H1 (cell line): ENCODE measurements around the gene RPRD2. TPM values are rescaled to one million over a fixed set of nuclear protein-coding genes. Genes with fewer than 3 reads are reported as not detected.

Source experiments
- CTCF ChIA-PET: fragments of 300-600 bp; sonication (Branson Sonifier 250); formaldehyde crosslinking; loops from one replicate; lab custom pipeline; 2021; ENCODE audit not compliant: partially characterized antibody; lab: Charles Lee
- POLR2A ChIA-PET: fragments of 300-600 bp; sonication (Branson Sonifier 250); formaldehyde crosslinking; loops from one replicate; lab custom pipeline; 2021; ENCODE audit warnings: inconsistent platforms; ENCODE audit not compliant: partially characterized antibody; lab: Charles Lee
- DNase-seq, 2 experiments: peaks; one replicate each; pipeline versions ENCODE4 v3.0.0 to v3.0.0-alpha.2; 2010 to 2022; ENCODE audit warnings: low spot score in 2 of 2, low read depth in 1 of 2, mixed read lengths in 1 of 2
- FAIRE-seq: peaks from 2 replicates; lab custom pipeline; 2011; peaks lifted over from hg19 to GRCh38; lab: Jason Lieb, UNC
- H2AFZ ChIP-seq: 2 replicates; pipeline ENCODE4 v1.8.1; 2012; ENCODE audit warnings: low read length, inconsistent platforms
- H2AK5ac ChIP-seq: 2 replicates; pipeline ENCODE4 v1.6.1; 2013; ENCODE audit warnings: low read depth, low read length
- H2BK120ac ChIP-seq: replicated peaks from 2 replicates; pipeline ENCODE3; 2013; ENCODE audit warnings: low read depth, low read length, inconsistent platforms
- H2BK12ac ChIP-seq: 2 replicates; pipeline ENCODE4 v1.6.1; 2013; ENCODE audit warnings: low read depth, low read length
- H2BK15ac ChIP-seq: 2 replicates; pipeline ENCODE4 v1.6.1; 2013; ENCODE audit warnings: low read length
- H2BK20ac ChIP-seq: 2 replicates; pipeline ENCODE4 v1.6.1; 2013; ENCODE audit warnings: low read length
- H2BK5ac ChIP-seq: 2 replicates; pipeline ENCODE4 v1.6.1; 2013; ENCODE audit warnings: low read depth, low read length
- H3K14ac ChIP-seq: 2 replicates; pipeline ENCODE4 v1.6.1; 2013; ENCODE audit warnings: inconsistent platforms; ENCODE audit not compliant: insufficient read length
- H3K18ac ChIP-seq: 2 replicates; pipeline ENCODE4 v1.6.1; 2013; ENCODE audit warnings: low read length; ENCODE audit errors: extremely low read depth
- H3K23ac ChIP-seq: 2 replicates; pipeline ENCODE4 v1.6.1; 2013; ENCODE audit warnings: inconsistent platforms; ENCODE audit not compliant: insufficient read length
- H3K23me2 ChIP-seq: 2 replicates; pipeline ENCODE4 v1.6.1; 2013; ENCODE audit warnings: low read depth, low read length
- H3K27ac ChIP-seq: 2 replicates; pipeline ENCODE4 v1.6.1; 2011; ENCODE audit warnings: low read depth, low read length, inconsistent platforms
- H3K27me3 ChIP-seq, 4 experiments: replicated peaks in 1 of 4; 1 replicate in 1 of 4; 2 replicates in 3 of 4; pipeline versions ENCODE4 v1.6.1 to v1.8.1; 2011 to 2013; ENCODE audit warnings: low read length in 3 of 4, mild to moderate bottlenecking in 3 of 4, inconsistent platforms in 2 of 4, mixed read lengths in 2 of 4, moderate library complexity in 1 of 4; ENCODE audit not compliant: control insufficient read depth in 3 of 4, insufficient read depth in 3 of 4; ENCODE audit errors: extremely low read depth in 1 of 4
- H3K36me3 ChIP-seq, 4 experiments: 2 replicates each; pipeline versions ENCODE4 v1.6.1 to v1.8.1; 2011 to 2013; ENCODE audit warnings: mild to moderate bottlenecking in 4 of 4, low read length in 3 of 4, moderate library complexity in 2 of 4, control low read depth in 1 of 4, inconsistent platforms in 1 of 4; ENCODE audit not compliant: insufficient read depth in 4 of 4, control insufficient read depth in 2 of 4
- H3K4ac ChIP-seq: replicated peaks from 2 replicates; pipeline ENCODE3; 2013; ENCODE audit warnings: low read length, low read depth, mixed read lengths, inconsistent platforms; ENCODE audit not compliant: insufficient read length
- H3K4me1 ChIP-seq, 4 experiments: replicated peaks in 1 of 4; 1 replicate in 1 of 4; 2 replicates in 3 of 4; pipeline versions ENCODE4 v1.6.1 to v1.8.1; 2011 to 2013; ENCODE audit warnings: low read length in 3 of 4, inconsistent platforms in 2 of 4, mixed read lengths in 1 of 4; ENCODE audit not compliant: insufficient read depth in 4 of 4, control insufficient read depth in 3 of 4
- H3K4me2 ChIP-seq, 2 experiments: 2 replicates each; pipeline versions ENCODE4 v1.6.1 to v1.8.1; 2011 to 2013; ENCODE audit warnings: low read depth in 2 of 2, low read length in 2 of 2, control low read depth in 1 of 2, inconsistent platforms in 1 of 2, mild to moderate bottlenecking in 1 of 2; ENCODE audit not compliant: insufficient read depth in 1 of 2
- H3K4me3 ChIP-seq, 4 experiments: fragments of 200-600, 300-600 bp in 1 of 4; sonication (generic), shearing (Covaris generic), sonication (Bioruptor Twin) in 1 of 4; 2 replicates each; pipeline versions ENCODE4 v1.5.1 to v1.8.1; 2011 to 2016; ENCODE audit warnings: low read length in 4 of 4, low read depth in 3 of 4, control low read depth in 2 of 4, inconsistent platforms in 2 of 4, mild to moderate bottlenecking in 2 of 4, mixed read lengths in 1 of 4, moderate library complexity in 1 of 4; ENCODE audit not compliant: insufficient read depth in 2 of 4; ENCODE audit errors: extremely low read depth in 1 of 4
- H3K56ac ChIP-seq: replicated peaks from 2 replicates; pipeline ENCODE3; 2013; ENCODE audit warnings: low read depth, mild to moderate bottlenecking, mixed read lengths, low read length, inconsistent platforms; ENCODE audit not compliant: insufficient read length
- H3K79me1 ChIP-seq: 2 replicates; pipeline ENCODE4 v1.6.1; 2013; ENCODE audit warnings: low read depth, low read length, control low read depth
- H3K79me2 ChIP-seq, 2 experiments: 2 replicates each; pipeline versions ENCODE4 v1.6.1 to v1.8.1; 2012 to 2013; ENCODE audit warnings: low read length in 2 of 2, mild to moderate bottlenecking in 2 of 2, inconsistent platforms in 1 of 2; ENCODE audit not compliant: insufficient read depth in 2 of 2, control insufficient read depth in 1 of 2
- H3K9ac ChIP-seq, 4 experiments: replicated peaks in 1 of 4; 1 replicate in 1 of 4; 2 replicates in 3 of 4; pipeline versions ENCODE4 v1.6.1 to v1.8.1; 2011 to 2013; ENCODE audit warnings: low read depth in 3 of 4, low read length in 3 of 4, control low read depth in 2 of 4, mild to moderate bottlenecking in 2 of 4, moderate library complexity in 2 of 4, inconsistent platforms in 1 of 4; ENCODE audit errors: extremely low read depth in 1 of 4
- H3K9me3 ChIP-seq, 2 experiments: 2 replicates each; pipeline versions ENCODE4 v1.6.1 to v1.8.1; 2012 to 2013; ENCODE audit warnings: mild to moderate bottlenecking in 2 of 2, moderate library complexity in 2 of 2, control low read depth in 1 of 2, inconsistent platforms in 1 of 2, low read depth in 1 of 2, low read length in 1 of 2, mixed read lengths in 1 of 2; ENCODE audit not compliant: insufficient read depth in 2 of 2
- H4K20me1 ChIP-seq, 2 experiments: replicated peaks in 1 of 2; 2 replicates each; pipeline versions ENCODE3 to v1.8.1; 2011 to 2013; ENCODE audit warnings: inconsistent platforms in 2 of 2, low read length in 2 of 2, mild to moderate bottlenecking in 1 of 2; ENCODE audit not compliant: insufficient read depth in 2 of 2, control insufficient read depth in 1 of 2
- H4K5ac ChIP-seq: 2 replicates; pipeline ENCODE4 v1.6.1; 2013; ENCODE audit warnings: low read length, low read depth, mixed read lengths, inconsistent platforms; ENCODE audit not compliant: insufficient read length
- H4K8ac ChIP-seq: 2 replicates; pipeline ENCODE4 v1.8.0; 2013; ENCODE audit warnings: mild to moderate bottlenecking, moderate library complexity, low read length, inconsistent platforms; ENCODE audit not compliant: insufficient read depth; ENCODE audit errors: extremely low read depth
- H4K91ac ChIP-seq: replicated peaks from 2 replicates; pipeline ENCODE3; 2013; ENCODE audit warnings: low read length, mixed read lengths, inconsistent platforms; ENCODE audit not compliant: insufficient read length
- ASH2L ChIP-seq: fragments of 200-600, 300-600 bp; sonication (generic); IDR thresholded peaks from one replicate; pipeline ENCODE4 v1.7.1; 2017; ENCODE audit warnings: low read length
- JUN ChIP-seq: IDR thresholded peaks from 2 replicates; pipeline ENCODE4 v1.6.1; 2011; ENCODE audit warnings: low read depth, mild to moderate bottlenecking, improper control_type of control experiment, low read length
- RAD21 ChIP-seq, 2 experiments: IDR thresholded peaks in 1 of 2; conservative IDR thresholded peaks in 1 of 2; 2 replicates each; pipeline ENCODE4 v1.6.1; 2011; ENCODE audit warnings: low read depth in 2 of 2, low read length in 2 of 2, improper control_type of control experiment in 1 of 2, inconsistent platforms in 1 of 2, mild to moderate bottlenecking in 1 of 2, moderate library complexity in 1 of 2
- SIX5 ChIP-seq: IDR thresholded peaks from 2 replicates; pipeline ENCODE4 v1.6.1; 2011; ENCODE audit warnings: mild to moderate bottlenecking, low read depth, low read length
- WGBS, 2 experiments: shearing (Covaris generic) in 1 of 2; methylation state at CpG; one replicate each; pipeline versions ENCODE4 v1.1.6 to v1.1.7; 2013 to 2015; ENCODE audit warnings: low lambda C conversion rate in 2 of 2, mixed read lengths in 2 of 2, inconsistent platforms in 1 of 2, low coverage in 1 of 2, missing lambda C conversion rate in 1 of 2; ENCODE audit not compliant: insufficient replicate concordance in 2 of 2, insufficient coverage in 1 of 2, insufficient read length in 1 of 2; ENCODE audit errors: extremely low coverage in 1 of 2, missing lambda C conversion rate in 1 of 2; 5-methylcytosine and 5-hydroxymethylcytosine counted together
- polyA plus RNA-seq, 7 experiments: library from polyadenylated mRNA; depleted of rRNA in 3 of 7; stranded (reverse) in 5 of 7; unstranded in 2 of 7; fragments of >200 nt in 5 of 7; fragments of 200-250 nt in 2 of 7; gene quantifications; 1 replicate in 5 of 7; 2 replicates in 1 of 7; 4 replicates in 1 of 7; pipeline versions ENCODE4 v1.2.1 to v1.2.3, GENCODE V29; 2011 to 2013; ENCODE audit warnings: missing spikeins in 2 of 7, mixed read lengths in 2 of 7
- total RNA-seq: library from RNA; stranded (reverse); fragmentation: NEBNext Ultra II Directional; extraction: Animal tissue kit (Norgen Biotek cat#: 25700); gene quantifications from 2 replicates; pipeline ENCODE4 v1.2.1, GENCODE V29; 2021

RPRD2 gene
- total and polyA plus RNA-seq, 2 of the 8 experiments (the other 6 are each of a cell fraction or from before 2014, with no cell fraction given) = 14.4 to 32.4 TPM

GRCh38 chr1:150508982-150509381 is 145.0 kb downstream of the RPRD2 start:
- FAIRE-seq = no peak

More at GRCh38 chr1:150508982-150509381, 145.0 kb downstream of the RPRD2 start:
- Histone ChIP-seq H3K18ac (no peak overlapping the region), H3K36me3 (peaks cover 8 to 27% (median 9%) of the 10 kb centered on the region in 4 experiments; a peak in 6 of 8 replicates), H3K4me1 (no peaks in the 10 kb centered on the region), H2BK20ac (no peak overlapping the region), H3K56ac (no peak overlapping the region), H2AK5ac (no peak overlapping the region), H4K91ac (no peak overlapping the region), H3K79me1 (no peaks in the 10 kb centered on the region), H3K9me3 (no peaks in the 10 kb centered on the region), H3K4me3 (no peak overlapping the region), H3K14ac (no peak overlapping the region), H3K4ac (no peak overlapping the region), H3K23me2 (no peaks in the 10 kb centered on the region), H2BK15ac (no peak overlapping the region), H4K8ac (no peak overlapping the region), H3K27ac (no peak overlapping the region), H2BK5ac (no peak overlapping the region), H3K9ac (no peak overlapping the region), H2BK12ac (no peak overlapping the region), H4K20me1 (no peaks in the 10 kb centered on the region), H3K79me2 (no peaks in the 10 kb centered on the region), H2AFZ (no peak overlapping the region), H3K23ac (no peak overlapping the region), H4K5ac (no peak overlapping the region), H3K27me3 (no peaks in the 10 kb centered on the region), H2BK120ac (no peak overlapping the region), H3K4me2 (no peak overlapping the region)
- POLR2A ChIA-PET = interaction anchor here (0.6 to 3.5 kb wide), 7 partner anchors 11 to 253 kb away, joined by 3 to 16 read pairs (median 3); partner anchors contain the start of gene TARS2
- WGBS, 2 experiments = 84% methylated on average over 4 of the region's 4 CpGs; no CpG with 5 or more reads in 1 of the 2 experiments
- no peak for DNase-seq
- no peak for TF ChIP-seq RAD21 (IDR thresholded peaks at IDR 0.05 in 1 of 2, conservative IDR thresholded peaks at IDR 0.05 in 1 of 2; ENCODE audit: low read depth in 2 of 2, low read length in 2 of 2)
- TF ChIP-seq ASH2L = no peak
- no peak for TF ChIP-seq JUN
- no peak for TF ChIP-seq SIX5
- CTCF ChIA-PET = interaction anchor here (0.5 to 22.4 kb wide), 4 partner anchors 11 to 24 kb away, joined by 3 to 253 read pairs (median 4); no protein-coding TSS in a partner anchor
